Measurements from ENCODE around the gene UST.
"Not testable (repeated sequence)": the region's sequence is repeated elsewhere in the genome, so short reads cannot be mapped to it uniquely, and the experiment has no call there.

UST gene

DNA sequence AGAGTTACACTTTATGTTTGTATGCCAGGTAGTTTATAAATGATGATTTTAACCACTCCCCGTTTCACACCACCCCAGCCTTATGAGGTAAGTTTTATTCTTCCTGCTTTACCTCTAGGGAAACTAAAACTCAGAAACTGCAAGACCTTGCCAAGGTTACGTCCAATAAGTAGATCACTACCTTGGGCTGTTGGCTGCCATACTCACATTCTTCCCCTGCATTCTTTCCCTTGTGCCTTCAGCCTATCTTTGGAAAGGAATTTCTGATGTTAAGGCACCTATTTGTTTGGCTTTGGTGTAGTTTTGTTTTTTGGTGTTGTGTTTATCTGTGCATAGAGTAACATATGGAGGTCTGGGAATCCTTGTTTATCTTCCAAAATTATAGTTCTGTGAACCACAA, 122.1 kb downstream of the UST start:
- DNase-seq (ENCODE audit: low spot score), result no peak

DNA sequence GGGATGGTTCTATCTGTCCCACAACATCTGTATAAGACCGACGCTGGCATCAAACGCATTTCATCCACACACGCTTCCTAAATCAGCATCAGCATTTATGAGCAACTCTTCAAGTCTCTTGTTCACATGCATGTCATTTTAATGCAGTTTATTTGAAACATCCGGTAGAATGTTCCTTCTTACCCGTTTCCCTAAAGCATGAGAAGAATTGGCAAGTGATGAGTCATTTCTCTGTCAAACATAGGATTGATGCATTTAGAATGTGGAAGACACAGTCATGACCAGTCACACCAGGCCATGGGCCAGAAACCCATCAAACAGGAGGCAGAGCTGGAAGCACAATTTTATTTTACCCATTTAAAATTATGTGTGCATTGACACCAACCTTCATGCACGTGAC, 122.8 kb downstream of the UST start:
- no peak for DNase-seq (ENCODE audit: low spot score)

DNA sequence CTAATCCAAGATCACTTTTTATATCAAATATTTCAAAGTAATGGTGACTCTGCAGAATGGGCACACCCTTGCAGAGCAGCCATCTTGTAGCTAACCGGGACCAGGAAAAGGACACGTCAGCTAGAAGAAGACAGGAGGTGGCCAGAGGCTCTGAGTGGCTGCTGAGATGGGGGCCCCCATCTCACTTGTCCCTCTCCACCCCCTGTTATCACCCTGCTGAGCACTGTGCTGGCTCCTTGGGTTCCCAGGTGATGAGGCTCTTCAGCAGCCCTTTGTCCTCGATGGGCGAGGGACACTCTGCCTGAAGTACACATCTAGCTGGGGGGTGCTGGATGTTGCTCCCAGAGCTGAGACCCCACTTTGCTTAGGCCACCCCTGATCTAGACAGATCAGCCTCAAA, 126.3 kb downstream of the UST start:
- no peak for DNase-seq (ENCODE audit: low spot score)

DNA sequence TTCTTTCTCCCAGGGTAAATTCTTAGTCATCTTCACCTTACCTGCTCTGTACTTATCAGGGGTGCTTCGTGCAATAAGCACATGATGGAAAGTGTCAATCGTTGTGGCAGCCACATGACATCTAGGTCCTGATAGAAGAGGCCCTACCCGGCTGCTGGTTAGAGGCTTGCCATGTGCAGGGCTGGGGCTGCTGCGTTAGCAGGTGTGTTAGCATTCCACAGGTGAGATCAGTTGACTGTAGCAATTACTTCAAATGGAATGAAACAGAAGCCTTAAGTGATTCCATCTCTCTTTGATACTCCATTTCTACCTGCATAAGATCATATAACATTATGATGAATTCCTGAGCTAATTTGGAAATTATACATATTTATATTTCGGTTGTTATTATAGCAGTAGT, 127.0 kb downstream of the UST start:
- no peak for DNase-seq (ENCODE audit: low spot score)

DNA sequence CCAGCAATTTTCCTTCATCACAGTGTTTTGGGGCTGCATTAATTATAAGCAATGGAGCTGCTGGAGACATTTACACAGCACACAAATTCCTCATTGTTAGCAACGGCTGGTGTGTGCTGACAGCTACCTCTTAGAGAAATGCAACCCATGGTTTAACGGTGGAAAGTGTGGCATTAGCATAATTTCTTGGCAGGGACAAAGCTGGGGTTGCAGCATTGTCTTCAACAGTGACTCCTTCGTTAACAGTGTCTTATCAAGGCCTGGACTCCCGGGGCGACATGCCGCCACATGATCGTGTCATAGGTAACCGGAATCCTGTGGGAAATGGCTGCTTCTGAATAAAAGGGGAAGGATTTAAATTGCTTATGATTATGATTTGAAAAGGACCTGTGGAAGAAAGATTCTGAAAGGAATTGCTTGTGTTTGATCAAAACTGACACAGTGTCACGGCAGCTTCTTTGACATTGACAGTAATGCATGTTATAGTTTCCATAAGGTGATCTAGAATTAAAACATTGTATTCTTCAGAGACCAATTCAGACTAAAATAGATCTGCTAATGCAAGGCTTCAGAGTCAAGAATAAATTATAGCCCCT, 128.0 kb downstream of the UST start:
- DNase-seq (ENCODE audit: low spot score), result no peak

DNA sequence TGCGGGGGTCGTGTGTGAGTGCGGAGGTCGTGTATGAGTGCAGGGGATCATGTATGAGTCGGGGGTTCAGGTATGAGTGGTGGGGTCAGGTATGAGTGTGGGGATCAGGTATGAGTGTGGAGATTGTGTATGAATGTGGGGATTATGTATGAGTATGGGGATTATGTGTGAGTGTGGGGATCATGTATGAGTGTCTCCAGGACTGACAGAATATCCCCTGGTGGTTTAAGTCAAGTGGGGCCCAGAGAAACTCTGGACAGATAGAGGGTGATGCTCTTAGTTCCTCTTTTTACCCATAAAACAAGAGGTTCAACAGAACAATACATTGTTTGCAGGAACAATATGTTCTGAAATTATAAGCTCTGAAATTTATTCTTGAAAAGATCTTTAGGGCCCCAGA, 131.9 kb downstream of the UST start:
- no peak for DNase-seq (ENCODE audit: low spot score)

DNA sequence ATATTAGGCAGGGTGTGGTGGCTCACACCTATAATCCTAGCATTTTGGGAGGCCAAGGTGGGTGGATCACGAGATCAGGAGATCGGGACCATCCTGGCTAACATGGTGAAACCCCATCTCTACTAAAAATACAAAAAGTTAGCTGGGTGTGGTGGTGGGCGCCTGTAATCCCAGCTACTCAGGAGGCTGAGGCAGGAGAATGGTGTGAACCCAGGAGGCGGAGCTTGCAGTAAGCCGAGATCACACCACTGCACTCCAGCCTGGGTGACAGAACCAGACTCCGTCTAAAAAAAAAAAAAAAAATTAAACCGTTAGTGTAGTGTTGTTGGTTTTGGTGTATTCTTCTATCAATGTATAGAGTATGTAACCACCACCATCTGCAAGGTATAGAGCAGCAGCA, 133.9 kb downstream of the UST start:
- DNase-seq (ENCODE audit: low spot score), result not testable (repeated sequence)

DNA sequence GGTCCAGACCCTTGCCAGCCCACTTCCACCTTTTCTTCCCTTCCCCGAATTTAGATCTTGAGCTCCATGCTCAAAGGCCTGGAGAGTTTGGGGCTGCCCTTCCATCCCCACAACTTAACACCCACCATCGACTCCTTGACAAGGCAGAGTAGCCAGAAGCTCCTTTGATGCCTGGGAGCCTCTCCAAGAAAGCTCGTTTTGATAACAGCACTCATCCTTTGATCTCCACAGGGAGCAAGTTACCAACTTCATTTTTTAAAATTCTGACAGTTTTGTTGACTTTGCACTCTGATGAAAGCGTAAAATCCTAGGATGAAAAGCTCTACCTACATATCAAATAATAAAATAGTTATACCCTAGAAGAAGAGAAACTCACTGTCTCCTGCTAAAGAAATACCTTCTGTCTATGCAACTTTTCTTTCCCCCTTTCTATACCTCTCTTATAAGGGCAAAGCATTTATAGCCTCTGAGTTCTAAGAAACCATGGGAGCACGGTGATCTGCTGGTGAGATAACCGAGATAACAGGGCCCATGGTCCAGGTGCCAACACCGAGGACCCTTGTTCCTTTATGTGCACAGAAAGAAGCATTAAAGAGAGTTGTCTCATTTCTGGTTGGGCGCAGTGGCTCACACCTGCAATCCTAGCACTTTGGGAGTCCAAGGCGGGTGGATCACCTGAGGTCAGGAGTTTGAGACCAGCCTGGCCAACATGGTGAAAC, 134.9 kb downstream of the UST start:
- no peak for DNase-seq (ENCODE audit: low spot score)

DNA sequence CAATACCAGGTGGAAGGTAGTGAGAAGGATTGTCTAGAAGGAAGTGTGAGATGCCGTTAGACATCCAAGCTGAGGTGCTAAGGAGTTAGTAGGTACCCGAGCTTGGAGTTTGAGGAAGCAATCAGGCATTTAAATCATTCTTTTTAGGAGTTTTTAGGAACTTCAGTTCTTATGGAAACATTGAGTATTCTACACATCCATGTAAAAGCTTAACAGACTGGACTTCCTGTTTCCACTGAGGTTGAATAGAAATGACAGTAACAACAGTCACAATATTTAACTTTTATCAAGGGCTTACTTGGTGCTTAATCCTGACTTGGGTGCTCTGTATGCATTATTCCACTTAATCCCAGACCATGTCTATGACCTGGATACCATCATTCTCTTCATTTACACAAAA, 136.4 kb downstream of the UST start:
- DNase-seq (ENCODE audit: low spot score), result no peak

DNA sequence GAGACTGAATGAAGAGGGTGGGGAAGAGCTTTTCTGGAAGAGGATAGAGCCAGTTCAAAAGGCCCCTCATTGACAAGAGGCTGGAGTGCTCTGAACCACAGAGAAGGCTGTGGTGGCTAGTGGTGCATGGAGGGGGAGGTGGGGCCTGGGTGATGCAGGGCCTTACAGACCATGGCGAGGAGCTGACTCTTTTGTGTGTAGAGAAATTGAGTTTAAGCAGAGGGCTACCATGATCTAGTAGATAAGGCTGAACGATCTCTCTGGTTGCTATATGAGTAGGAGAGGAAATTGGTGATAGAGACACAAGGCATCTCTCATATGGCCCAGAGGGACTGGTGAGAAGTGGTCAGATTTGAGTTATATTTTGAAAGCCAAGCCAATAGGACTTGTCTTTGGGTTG, 137.6 kb downstream of the UST start:
- peak; percentile 11 for DNase-seq (ENCODE audit: low spot score)

DNA sequence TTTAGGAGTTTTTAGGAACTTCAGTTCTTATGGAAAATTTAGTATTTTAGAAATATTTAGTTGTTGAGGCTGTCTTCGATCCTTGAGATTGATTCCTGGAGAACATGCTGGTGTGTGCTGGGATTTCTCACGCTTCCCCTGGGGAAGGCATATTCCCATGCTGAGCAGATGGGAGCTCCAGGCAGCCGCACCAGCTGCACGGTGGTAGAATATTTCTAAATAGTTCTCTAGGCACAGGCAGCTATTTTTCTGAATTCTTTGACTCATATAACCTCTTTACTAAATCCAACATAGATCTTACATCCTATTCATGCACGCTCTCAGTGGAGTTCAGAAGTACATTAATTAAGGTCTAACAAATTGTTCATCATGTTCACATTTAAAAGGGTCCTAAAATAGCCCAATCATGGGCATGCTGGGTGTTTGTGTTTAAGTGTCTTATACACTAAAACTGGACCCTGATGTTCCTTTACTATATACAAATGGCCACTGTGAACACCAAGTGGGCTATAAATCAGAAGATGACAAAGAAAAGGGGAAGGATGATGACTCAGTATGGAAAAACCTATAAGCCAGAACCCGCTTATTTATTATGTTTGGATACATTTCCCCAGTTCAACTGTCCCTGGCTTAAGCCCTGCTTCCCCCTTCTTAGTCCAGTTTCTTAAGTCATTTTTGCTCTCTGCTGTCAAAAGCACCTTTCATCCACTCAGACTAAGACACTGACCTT, 138.5 kb downstream of the UST start:
- no peak for DNase-seq (ENCODE audit: low spot score)

DNA sequence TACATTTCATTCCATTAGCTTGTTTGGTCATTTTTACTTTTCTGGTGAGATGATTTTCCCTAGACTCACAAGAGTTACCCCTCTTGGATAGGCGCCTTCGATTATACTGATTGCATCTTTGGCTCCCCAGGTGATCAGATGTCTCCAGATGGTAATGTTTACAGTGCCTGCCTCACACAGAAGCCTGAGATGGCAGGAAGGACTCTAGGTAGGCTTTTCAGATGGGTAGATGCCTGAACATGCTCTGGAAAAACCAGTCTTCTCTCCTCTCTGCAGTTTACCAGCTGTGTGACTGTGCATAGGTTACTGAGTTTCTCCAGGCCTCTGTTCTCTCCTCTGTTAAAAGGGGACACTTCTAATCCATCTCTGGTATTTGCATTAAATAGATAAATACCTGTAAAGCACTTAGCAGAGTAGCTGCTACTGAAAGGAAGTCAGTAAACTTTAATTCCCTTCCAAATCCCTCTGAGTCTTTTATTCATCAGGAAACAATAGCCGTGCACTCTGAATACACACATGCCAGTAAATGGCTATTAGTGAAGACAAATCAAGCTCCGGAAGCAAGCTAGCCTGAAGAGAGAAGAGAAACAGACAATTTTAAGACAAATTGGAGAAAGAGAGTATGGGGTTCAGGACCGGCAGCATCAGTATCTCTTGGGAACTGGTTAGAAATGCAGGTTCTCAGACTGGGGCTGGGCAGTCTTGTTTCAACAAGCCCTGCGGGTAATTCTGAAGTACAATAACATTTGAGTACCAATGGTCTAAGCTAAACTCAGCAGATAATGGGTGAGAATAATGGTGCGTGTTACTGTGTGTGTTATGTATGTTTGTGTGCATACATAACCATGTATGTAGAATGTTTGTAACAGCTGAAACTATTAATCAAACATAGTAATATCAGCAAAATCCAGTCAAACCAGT, 139.4 kb downstream of the UST start:
- no peak for DNase-seq (ENCODE audit: low spot score)

DNA sequence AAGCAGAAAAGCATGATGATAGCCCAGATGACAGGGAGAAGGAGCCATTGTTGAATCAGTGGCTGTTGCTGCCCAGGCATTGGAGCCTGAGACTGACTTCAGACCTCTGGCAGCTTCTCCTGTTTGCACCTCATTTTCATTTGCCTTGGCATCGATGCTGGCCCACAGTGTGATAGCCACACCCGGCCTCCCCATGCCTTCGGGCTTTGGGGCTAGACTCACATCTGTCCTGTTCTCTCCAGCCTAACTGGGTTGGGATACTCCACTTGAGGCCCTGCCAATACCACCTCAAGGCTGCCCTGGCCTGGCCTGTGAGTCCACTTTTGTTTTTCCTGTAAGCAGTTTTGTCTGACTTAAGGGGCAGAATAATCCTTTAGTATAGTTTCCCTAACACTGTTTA, 140.4 kb downstream of the UST start:
- no peak for DNase-seq (ENCODE audit: low spot score)

DNA sequence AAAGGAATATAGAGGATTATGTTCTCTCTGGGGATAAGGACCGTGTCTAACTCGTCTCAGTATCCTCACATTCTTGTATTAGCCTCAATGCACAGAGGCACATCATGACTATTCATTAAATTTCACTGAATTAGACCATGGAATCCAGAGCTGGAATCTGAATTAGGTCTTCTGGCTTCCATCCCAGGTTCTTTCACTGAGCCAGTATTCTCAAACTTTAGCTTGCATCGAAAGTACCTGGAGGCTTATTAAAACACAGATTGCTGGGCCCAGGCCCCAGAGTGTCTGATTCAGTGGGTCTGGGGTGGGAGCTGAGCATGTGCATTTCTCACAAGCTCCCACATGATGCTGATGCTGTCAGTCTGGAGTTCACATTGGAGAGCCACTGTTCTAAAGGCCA, 142.0 kb downstream of the UST start:
- DNase-seq (ENCODE audit: low spot score), result no peak

DNA sequence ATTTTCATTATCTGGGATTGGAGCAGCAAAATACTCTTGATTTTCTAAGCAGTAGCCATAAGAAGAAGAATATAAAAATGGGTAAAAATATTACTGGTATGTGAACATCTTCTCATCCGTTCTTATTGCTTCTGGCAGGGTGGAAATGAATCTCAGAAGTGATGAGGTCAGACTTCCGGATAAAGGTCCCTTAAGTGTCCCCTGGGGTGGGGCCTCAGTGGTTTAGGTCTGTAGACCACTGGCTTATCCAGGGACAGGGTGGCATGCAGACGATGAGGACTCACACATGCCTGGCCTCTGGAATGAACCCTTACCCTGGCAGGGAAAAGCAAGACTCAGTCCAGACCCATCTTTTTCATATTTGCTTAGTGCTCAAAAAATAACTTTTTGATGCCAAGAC, 143.3 kb downstream of the UST start:
- DNase-seq (ENCODE audit: low spot score), result no peak

DNA sequence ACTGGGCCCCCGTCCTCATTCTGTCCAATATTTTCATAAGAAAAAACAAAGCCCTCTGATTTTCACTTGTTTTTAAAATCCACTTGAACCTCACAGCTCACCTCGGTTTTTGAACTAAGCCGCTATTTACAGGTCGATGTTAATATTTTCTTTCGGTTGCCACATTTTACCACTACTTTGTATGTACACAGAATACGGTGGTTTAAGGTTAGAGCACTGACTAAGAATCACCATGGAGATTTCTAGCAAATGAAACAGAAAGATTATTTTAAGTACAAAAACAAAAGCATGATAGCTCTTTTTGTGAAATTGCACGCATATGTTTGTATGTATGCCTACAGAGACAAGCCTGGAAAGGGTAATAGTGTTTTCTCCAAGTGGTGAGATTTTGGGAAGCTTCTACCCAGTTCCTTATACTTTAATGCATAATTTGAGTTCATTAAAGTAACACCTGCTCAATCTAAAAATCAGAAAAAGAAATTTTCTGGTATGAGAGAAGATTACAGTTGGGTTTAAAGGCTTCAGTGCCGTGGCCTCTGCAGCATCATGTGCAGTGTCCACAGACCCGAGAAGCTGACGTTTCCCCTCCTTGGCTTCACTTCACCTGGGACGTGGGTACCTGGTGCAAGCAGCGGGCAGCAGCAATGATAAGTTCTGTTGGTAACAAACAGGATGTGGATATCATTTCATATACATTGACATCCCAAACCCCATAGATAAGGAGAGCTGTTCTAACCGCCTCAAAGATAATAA, 144.0 kb downstream of the UST start:
- no peak for DNase-seq (ENCODE audit: low spot score)

DNA sequence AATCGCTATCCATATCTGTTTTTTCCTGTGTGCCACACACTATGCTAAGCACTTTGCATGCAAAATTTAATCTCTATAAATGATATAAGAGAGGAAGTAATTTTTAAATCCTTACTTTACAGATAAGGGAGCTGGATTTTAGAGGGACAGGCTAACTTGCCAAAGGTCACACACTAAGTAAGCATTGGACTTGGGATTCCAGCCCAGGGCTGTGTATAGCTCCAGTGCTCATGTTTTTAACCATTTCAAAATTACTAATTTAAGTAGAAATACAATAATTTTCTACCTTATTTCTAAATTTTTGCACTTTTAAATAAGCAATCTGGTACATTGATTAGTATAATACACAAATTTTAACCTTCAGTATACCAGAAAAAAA, 144.6 kb downstream of the UST start:
- no peak for DNase-seq (ENCODE audit: low spot score)

DNA sequence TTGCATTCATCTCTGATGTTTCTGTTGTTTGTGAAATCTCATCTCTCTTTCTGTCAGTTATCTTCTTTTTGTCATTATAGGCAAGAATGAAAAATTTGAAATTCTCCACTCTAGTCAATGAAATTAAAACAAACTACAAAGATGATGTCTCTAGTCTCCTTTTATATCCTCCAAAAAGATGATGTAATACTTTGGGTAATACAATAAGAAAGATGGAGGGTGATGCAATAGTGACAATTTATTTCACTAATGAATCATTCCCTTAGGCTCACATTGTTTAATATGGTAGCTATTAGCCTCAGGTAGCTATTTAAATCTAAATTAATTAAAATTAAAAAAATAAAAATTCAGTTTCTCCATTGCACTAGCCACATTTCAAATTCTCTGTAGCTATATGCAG, 145.4 kb downstream of the UST start:
- no peak for DNase-seq (ENCODE audit: low spot score)

DNA sequence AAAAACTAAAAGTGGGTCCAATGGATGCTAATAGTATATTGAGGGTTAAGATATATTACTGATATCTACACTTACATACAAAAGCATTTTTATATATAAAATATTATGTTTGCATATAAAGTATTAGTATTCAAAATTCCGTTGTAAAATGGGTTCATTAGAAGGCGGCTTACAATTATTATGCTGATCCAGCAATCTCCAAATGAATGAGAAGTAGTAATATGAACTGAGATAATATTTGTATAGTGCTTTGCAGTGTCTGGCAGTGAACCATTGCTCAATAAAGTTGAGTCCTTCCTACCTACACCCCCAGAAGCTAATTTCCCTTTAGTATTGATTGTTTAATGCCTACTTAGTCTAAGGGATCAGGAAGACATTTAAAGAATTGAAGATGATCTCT, 146.2 kb downstream of the UST start:
- DNase-seq (ENCODE audit: low spot score), result no peak

DNA sequence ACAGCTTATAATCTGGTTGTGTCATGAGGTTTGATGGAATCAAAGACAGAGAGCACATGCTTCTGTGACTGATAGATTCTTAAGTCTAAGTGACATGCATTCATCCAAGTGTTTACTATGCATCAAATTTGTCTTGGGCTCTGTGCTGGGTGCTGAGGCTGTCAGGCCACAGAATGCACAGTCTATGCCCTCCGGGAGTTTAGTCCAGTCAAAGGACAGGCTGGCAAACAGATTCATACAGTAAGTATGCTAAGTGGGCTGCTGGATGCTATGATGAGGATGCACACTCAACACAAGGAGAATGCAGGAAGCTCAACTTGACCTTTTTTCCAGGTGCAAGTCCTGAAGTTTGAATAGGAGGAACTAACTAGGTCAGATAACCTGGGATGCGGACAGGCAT, 146.7 kb downstream of the UST start:
- no peak for DNase-seq (ENCODE audit: low spot score)

DNA sequence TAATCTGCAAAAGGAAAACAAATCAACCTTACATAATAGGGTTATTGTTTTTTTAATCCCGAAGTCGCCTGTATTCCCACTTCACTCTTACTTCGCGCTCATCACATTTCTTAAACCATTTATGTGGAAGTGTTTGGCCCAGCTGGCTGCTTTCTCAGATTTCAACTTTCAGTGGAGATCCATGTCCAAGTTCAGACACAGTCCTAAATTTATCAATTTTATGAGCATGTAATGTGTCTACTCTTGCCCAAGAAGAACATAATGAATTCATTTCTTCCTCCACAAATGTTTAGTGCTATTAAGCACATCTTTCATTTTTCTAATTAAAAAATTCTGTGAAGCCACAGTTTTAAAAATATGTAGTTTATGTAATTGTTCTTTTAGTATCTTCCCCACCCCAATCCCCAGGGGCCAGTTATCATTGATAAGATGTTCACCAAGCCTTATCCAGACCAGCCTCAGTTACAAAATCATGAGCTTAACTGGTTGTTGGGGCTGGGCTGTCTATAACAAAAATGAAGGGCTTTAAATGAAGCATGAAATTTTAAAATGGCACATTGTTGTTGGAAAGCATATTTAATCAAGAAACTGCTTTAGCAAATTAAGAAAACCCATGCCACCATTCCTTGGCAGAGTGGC, 151.7 kb downstream of the UST start:
- no peak for DNase-seq (ENCODE audit: low spot score)
